IPS DF 19.7 (cell line): Measurements from ENCODE around the gene NUP93.
A peak's percentile ranks its signal among the peaks of the same experiment; 100 is the strongest.

Experiments used
- DNase-seq: peaks from one replicate; pipeline ENCODE4 v3.0.0-alpha.2; 2013; ENCODE audit warnings: low read depth, low spot score

Gene NUP93

DNA sequence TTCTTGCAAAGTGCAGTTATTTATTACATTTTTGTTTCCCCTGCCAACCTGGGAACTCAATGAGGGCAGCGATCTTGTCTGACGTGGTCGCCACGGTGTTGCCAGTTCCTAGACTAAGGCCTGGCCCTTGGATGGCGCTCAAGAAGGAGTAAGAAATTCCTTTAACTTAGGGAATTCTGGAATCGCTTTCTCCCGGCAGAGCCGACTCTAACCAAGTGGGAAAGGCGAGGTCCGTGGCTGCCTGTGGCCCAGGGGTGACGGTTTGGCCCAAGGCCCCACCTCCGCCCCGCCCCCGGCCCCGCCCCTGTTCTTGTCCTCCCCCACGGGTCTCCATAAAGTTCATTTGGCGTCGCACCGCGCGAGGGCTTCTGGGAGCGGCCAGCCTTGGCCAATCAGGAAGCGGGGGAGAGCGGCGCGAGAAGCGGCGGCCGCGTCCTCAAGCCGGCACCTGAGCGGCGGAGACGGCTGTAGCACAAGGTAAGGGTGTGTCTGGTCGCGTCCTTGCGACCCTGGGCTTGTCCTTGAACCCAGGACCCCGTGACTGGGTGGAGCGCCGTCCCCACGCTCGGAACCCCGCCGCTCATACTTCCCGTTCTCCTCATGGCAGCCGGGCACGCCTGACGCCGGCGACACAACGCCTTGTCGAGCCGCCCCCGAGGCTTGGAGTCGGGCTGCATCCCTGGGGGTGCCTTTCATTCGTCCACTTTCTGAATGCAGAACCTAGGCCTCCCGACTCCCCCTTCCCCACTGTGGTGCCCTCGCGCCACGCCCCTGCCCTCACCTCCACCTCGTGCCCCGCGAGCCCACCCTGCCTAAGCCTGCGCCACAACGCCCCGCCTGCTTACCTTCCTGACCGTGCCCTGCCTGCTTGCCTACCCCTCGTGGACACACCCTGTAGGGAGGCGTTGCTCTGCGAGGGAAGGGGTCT lies at the start of gene NUP93:
Gene NUP93 (plus strand): TSS at position 395 of the 928 bp plus-strand sequence. CDS start 18,119 bp downstream, outside the sequence.
- DNase-seq: peak; percentile 63

DNA sequence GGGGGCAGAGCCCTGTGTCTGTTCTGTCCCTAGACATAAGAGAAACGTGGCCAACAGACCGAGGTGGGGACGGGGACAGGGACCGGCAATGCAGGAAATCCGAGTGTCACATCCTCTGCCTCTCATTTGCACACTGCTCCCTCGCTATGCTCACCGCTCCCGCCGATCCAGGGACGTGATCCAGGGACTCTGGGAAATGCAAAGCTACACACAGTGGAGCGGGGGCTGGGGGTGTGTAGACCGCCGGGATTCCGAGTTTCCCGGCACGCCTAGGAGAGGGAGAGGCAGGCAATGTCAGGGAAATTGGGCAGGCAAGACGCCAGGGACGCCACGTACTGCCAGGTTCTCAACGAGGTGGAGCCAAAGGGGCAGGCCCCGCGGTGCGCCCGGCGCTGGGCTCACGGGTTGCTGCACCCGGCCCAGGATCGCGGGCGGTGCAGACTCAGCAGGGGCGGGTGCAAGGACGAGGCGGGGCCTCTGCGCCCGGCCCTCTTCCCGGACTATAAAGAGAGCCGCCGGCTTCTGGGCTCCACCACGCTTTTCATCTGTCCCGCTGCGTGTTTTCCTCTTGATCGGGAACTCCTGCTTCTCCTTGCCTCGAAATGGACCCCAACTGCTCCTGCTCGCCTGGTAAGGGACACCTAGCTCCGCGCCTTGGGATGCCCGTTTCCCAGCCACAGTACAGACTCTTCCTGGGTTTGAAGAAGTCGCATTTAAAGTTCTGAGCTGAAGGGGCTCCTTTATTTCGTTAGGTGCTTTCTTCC lies 47.8 kb upstream of the NUP93 start, which contains the start of gene MT1X:
Gene MT1X (plus strand): TSS at position 532 of the 764 bp plus-strand sequence. CDS start 71 bp downstream, at position 603.
- no peak for DNase-seq

DNA sequence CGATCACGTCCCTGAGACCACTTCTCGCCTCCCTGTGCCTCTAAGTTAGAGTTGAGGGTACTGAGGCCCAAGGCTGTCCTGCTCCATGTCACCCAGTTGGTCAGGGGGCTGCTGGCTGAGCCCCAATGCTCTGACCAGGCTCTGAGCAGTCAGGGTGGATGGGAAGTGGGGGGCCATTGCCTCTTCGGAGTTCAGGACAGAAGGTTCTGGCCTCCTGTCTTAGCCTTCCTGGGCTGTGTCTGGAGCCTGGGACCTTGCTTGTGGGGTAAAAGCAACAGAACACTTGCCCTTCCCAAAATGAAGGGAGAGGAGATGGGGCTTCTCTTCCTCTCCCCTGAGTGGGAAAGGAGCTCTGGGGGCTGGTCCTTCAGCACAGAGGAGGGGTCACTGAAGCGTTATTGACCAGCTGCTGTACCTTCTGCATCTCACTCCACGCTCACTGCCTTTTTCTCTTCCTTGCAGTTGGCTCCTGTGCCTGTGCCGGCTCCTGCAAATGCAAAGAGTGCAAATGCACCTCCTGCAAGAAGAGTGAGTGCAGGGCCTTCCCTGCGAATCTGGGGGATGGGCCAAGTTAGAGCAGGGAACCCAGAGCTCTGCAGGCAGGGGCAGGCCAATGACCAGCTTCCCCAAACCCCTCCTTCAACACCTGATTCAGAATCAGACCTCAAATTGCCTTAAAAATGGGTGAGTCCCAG lies 47.1 kb upstream of the NUP93 start:
- DNase-seq: no peak

DNA sequence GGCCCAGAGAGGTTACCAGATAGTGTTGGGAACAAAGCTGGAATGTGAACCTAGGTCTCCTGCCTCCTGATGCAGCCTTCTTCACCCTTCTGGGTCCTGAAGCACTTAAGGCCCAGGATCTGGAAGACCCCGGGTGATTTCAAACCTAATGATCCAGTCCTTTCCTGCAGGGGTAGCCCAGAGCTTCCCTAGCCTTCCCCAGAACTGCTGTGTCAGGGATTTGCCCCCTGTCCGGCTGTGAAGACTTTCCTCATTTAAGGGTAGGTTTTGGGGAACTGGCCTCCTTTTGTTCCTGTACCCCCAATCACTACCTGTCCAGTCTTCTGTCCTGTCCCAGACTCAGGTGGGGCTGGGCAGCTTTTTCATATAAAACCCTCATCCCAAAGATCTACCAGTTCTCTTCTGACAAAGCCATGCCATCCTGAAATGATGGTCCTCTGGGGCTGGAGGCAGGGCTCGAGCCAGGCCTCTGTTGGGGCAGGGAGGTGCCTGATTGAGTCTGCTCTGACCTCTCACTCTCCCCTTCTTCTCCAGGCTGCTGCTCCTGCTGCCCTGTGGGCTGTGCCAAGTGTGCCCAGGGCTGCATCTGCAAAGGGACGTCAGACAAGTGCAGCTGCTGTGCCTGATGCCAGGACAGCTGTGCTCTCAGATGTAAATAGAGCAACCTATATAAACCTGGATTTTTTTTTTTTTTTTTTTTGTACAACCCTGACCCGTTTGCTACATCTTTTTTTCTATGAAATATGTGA lies 46.3 kb upstream of the NUP93 start:
- no peak for DNase-seq

DNA sequence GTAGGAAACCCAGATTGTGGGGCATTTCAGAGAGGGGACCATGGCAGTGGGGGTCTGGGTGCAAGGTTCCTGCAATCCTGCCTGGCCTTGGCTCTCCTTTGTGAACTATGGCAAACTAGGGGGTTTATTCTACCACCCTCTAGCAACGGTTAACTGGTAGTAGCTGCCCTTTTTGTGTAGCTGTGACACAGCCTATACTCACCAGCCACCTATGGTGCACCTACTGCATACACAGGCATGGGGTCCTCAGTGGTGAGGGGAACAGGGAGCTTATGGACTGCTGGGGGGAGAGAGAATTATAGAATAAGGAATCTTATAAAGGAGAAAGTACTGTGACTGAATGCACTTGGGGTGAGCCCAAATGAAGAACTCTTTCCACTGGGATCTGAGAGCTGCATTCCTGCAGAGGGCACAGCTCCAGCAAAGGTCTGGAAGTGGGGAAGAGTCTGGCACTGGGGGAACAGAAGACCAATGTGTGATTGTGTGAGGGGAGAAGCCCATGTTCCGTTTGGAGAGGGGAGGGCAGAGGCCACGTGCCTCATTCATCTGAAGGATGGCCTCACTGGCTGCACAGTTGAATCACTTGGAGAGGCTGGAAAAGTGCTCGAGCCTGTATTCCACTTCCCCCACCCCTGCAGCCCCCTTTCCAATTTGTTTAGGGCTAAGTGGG lies 45.5 kb upstream of the NUP93 start:
- DNase-seq: no peak

DNA sequence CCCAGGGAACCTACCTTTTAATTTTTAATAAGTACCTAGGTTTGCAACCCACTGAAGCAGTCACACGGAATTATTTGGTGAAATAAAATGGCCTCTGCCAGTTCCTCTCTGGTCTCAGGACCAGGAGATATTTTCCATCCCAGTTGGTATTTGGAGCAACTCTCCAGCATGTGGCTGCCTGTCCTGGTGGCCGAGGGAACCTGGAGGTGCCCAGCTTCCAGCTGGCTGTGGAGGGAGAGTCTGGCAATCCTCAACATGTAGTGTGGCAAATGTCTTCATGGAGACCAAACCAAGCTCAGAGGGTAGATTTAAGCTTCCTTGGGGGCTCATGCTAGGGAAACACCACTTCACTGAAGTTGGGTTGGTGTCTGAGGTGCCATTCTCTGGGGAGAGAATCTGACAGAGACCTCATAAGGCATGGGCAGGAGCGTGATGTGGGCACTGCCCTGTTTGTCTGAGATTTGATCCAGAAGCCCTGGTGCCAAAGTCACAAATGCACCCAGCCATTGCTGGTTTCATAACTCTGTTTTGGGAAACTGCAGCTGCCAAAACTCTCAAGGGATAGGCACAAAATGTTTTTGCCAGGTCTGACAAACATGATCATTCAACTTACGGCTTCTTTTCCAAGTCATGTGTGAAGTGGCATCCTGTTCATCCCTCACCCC lies 44.9 kb upstream of the NUP93 start:
- no peak for DNase-seq

DNA sequence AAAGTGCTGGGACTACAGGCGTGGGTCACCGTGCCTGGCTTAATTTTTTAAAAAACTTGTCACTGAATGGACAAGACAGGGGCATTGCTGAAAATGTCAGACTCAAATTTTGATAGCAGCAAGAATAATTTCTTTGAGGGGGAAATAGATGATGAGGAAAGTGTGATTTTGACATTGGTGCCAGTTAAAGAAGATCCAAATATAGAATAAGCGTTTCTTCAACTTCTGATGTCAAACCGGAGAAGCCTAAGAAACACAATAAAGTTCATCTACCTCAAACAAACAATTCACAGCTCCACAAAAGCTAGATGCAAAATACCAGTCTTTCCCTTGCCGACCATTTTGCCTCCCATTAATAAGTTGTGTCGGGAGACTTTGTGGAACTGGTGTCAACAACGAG lies 43.2 kb upstream of the NUP93 start:
- DNase-seq: no peak

DNA sequence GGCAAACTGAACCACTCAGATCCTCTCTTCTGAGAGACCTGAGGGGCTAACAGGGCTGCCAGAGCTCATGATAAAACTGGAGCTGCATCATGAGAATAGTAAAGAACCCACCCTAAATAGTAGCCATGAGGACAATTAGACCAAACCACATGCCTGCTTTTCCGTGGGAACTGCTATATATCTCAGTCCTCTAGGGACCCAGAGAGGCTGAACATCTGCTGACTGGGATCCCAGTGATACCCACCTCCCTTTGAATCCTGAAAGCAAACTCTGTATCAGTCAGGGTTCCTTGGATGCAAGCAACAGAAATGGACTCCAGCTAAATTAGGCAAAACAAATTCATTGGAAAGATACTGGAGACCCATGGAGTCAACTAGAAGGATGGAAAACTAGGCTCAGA lies 41.2 kb upstream of the NUP93 start:
- DNase-seq: no peak

DNA sequence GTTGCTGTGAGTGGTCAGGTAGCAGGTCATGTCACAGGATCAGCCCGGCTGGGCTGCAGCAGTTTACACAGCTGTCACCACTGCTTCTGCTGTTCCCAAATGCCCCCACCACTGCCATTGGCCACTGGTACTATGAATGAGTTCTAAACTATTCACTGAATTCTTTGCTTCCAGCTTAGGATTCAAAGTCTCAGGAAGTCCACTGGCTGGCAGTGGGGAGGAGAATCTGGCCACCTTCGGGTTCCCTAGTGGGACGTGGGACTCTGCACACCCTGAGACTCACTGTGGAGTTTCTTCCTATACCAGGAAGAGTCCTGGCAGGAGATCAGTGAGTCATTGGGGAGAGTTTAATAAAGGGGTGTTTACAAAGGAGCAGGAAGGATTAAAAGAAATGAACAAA lies 40.8 kb upstream of the NUP93 start:
- DNase-seq: no peak

DNA sequence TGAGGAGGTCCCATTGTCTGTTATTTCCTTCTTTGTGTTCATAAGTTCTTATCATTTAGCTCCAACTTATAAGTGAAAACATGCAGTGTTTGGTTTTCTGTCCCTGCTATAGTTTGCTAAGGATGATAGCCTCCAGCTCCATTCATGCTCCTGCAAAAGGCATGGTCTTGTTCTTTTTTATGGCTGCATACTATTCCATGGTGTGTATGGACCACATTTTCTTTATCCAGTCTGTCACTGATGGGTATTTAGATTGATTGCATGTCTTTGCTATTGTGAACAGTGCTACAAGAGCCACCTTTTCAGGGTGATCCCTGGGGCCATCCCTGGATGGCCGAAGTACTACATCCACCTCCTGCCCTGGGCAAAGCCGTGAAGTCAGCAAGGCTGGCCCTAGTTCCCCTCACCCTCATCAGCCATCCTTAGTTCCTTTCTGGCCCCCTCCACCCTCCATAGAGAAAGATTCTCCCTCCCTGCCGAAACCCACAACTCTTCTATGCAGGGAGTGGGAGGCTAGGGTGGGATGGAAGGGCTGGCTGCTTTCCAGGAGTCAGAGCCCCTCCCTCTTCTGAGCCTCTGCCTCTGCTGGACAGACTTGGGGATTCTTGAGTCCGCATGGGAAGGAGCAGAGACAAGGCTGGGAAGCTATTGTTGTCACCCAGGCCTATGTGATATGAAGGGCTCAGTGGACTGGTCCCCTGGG lies 39.4 kb upstream of the NUP93 start:
- DNase-seq: no peak

DNA sequence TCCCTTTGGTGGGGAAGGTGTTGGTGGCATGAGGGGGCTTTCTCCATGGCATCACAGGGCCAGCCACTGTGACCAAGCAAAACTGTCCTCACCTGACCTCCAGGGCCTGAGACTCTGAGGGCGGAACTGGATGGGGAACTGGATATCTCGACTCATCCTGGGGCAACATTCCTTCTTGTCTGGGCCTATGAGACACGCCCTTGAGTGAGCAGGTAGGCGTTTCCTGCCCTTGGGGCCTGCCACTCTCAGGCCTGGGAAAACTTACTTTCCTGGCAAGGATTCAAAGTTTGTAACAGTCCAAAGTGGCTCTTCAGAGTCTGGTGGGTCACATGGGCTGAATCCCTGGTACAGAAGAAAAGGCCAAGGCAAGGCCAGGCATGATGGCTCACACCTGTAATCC lies 38.0 kb upstream of the NUP93 start:
- no peak for DNase-seq

DNA sequence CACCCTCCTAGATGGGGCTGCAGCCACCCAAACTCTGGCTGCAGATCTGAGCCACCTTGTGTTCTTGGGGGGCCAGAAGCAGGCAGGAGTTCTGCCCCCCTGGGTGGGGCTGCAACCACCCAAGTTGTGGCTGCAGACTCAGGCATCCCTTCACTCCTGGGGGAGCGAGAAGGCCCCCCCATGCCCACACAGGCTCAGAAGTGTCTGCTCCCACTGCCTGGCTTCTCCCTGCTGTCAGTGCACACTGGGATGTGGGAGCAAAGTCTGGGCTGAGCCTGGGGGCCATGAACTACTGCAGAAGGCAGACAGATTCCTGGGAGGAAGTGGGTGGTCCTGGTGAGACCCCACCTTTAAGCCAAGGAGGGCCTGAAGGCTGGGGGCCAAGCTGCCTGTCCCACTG lies 34.7 kb upstream of the NUP93 start:
- DNase-seq: no peak

DNA sequence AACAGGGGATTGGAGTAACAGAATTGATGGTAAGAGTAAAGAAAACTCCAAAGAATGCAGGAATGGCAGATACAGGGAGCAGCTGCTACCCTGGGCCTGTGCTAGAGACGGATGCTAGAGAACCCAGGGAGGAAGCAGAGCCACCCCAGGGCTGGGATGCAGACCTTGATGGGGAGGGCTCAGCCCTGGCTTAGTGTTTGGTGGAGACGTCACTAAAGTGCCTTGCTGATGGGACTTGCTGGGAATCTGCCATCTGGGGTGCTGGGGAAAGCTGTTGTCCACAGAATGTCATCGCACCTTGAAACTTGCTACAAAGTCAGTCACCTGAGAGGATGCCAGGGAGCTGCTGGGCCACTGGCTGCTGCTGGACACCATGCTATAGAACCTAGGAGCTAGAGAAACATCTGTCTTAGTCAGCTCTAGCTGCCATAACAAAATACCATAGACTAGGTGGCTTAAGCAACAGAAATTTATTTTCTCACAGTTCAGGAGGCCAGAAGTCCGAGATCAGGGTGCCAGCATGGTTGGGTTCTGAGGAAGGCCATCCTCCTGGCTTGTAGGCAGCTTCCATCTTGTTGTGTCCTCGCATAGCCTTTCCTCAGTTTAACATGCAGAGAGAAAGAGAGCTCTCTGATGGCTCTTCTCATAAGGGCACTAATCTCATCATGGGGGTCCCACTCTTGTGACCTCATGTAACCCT lies 32.3 kb upstream of the NUP93 start:
- DNase-seq: no peak

DNA sequence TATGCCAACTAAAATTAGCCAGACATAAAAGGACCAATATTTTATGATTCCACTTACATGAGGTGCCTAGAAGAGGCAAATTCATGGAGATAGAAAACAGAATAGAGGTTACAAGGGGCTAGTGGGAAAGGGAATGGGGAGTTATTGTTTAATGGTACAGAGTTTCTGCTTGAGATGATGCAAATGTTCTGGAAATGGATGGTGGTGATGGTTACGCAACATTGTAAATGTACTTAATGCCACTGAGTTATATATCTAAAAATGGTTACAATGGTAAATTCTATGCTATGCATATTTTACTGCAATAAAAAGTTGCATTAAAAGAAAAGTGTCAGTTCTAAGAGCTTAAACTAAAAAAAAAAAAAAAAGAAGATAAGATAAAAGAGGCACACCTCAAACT lies 29.7 kb upstream of the NUP93 start:
- no peak for DNase-seq

DNA sequence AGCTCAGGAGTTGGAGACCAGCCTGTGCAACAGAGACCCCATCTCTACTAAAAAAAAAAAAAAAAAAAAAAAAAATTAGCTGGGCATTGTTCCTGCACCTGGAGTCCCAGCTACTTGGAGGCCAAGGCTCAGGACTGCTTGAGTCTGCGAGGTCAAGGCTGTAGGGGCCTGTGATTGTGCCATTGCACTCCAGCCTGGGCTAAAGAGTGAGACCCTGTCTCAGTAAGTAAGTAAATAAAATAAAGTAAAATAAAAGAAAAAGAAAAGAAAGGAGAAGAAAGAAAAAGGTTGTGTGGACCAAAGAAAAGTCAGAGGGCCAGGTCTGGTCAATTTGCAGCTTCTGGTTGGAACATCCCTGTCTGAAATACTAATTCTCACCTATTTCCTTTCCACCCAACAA lies 29.3 kb upstream of the NUP93 start:
- DNase-seq: no peak

DNA sequence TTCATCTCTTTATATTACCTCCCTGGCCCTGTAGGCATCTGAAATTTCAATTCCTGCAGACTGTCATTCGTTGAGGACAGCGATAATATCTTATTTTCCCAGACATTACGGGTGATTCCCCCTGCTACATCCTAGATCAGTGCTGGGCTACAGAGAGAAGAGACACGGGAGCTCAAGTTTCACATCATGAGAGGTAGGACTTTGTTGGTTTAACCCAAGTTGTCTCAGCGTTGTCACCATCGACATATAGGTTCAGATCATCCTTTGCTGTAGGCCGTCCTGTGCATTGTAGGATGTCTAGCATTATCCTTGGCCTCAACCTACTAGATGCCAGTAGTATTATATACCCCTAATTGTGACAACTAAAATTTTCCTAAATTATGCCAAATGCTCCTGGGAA lies 28.4 kb upstream of the NUP93 start:
- DNase-seq: no peak

DNA sequence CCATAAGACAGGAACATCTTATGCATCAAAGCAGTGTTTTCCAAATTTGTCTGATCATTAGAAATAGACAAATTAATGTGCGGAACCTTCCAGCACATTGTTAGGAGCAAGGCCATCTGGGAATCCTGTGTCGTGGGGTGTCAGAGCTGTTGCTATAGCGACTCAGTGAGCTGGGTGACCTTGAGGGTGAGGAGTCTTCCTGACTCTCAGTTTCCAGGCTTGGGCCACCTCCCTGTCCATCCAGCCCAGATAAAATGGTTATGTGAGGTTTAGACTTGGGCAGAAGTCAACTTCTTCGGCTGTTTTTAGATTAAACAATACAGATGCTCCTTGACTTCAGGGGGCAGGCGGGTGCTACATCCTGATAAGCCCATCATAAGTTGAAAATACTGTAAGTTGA lies 27.1 kb upstream of the NUP93 start:
- DNase-seq: no peak

DNA sequence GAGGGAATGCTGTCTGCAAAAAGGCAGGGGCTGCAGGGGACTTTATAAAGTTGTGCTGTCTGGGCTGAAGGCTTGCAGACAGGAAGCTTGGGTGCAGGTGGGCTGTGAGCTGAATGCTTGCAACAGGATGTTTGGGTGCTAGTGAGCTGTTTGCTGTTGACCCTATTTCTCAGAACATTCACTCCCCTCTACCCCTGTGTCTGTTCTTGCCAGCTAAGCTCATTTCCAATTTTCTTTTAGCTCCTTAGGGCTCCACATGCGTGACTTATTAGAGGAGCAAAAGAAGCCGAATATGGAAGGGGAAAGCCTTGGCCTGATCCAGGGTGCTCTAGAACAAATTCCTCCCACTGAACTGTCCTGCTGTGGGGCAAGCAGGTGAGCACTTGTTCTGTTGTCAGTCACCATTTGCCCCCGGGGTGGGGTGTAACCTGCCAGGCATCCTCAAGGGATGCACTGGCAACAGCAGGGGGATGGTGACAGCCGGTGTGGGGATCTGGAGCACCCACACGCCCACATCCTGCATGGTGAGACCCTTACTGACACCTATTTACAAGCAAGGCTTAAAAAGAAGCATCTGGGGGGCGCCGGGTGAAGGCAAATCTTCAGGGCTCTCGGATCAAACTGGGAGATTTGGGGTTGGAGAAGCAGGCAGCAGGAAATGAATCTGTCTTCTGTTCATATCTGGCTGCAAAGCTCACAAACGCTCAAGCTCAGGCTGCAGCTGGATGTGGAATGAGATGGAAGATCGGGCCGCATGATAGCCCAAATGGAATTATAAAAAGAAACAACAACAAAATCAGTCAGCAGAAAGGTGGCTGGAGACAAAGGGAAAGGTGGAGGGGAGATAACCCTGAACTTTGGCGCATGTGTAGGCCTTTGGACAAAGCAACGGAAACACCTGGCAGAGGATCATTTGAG lies 21.1 kb upstream of the NUP93 start:
- DNase-seq: no peak
